Gastrocnemius medialis (tissue), 4 donors: ENCODE results near the gene CAMK1. TPM values are rescaled to one million over a fixed set of nuclear protein-coding genes. Genes with fewer than 3 reads are reported as not detected.

Experiments
- ATAC-seq, 2 donors: fragments of 150-250 bp; one replicate each; pipeline ENCODE4 v1.9.1; 2016
- DNase-seq, 2 donors: peaks; one replicate each; pipeline ENCODE4 v3.0.0-alpha.2; 2019
- H3K27ac ChIP-seq, 4 donors: fragments of 200-600 bp; sonication (generic); 1 replicate in 1 of 4; 2 replicates in 3 of 4; pipeline ENCODE4 v1.5.1; 2016 to 2018; ENCODE audit warnings: mild to moderate bottlenecking in 2 of 4, moderate library complexity in 1 of 4
- H3K27me3 ChIP-seq, 3 donors: fragments of 200-600 bp; sonication (generic) in 2 of 3; 1 replicate in 1 of 3; 2 replicates in 2 of 3; pipeline versions ENCODE4 v1.5.1 to v1.6.0; 2016 to 2019; ENCODE audit warnings: mild to moderate bottlenecking in 1 of 3, moderate library complexity in 1 of 3
- H3K36me3 ChIP-seq, 2 donors: fragments of 200-600 bp; sonication (generic) in 1 of 2; one replicate each; pipeline ENCODE4 v1.5.1; 2017 to 2018
- H3K4me1 ChIP-seq, 2 donors: fragments of 200-600 bp; sonication (generic) in 1 of 2; one replicate each; pipeline ENCODE4 v1.5.1; 2016 to 2017; ENCODE audit warnings: mild to moderate bottlenecking in 2 of 2
- H3K4me3 ChIP-seq, 4 donors: fragments of 200-600 bp; sonication (generic) in 3 of 4; 1 replicate in 1 of 4; 2 replicates in 3 of 4; pipeline ENCODE4 v1.5.1; 2016 to 2019; ENCODE audit warnings: mild to moderate bottlenecking in 2 of 4
- H3K9me3 ChIP-seq, 3 donors: fragments of 200-600 bp; sonication (generic) in 2 of 3; 1 replicate in 1 of 3; 2 replicates in 2 of 3; pipeline ENCODE4 v1.5.1; 2016 to 2019
- POLR2A ChIP-seq, 2 donors: fragments of 450-650 bp; IDR thresholded peaks; one replicate each; pipeline ENCODE4 v1.6.1; 2017; ENCODE audit warnings: antibody characterized with exemption in 2 of 2, mild to moderate bottlenecking in 2 of 2, moderate library complexity in 2 of 2
- in situ Hi-C, 4 donors: fragments of 200-750 bp; cut with MboI; loops; one replicate each; pipeline versions ENCODE4 v1.15.0 to v1.8.0; 2017; ENCODE audit warnings: low sequenced_read_pairs in 4 of 4
- intact Hi-C: fragments of 100-400 bp; cut with DNase I; formaldehyde crosslinking; loops from one replicate; pipeline ENCODE4 v1.15.1; 2023; ENCODE audit warnings: low total_unique reads
- total RNA-seq, 4 donors: library from RNA; depleted of rRNA; stranded (reverse); fragments of >200 nt; gene quantifications; one replicate each; pipeline versions ENCODE4 v1.1.0 to v1.2.3, GENCODE V29; 2016
- TF ChIP-seq, protein P1 (sequence below), 5 experiments: fragments of 450-650 bp in 3 of 5; fragments of 200-600 bp in 2 of 5; sonication (generic) in 2 of 5; IDR thresholded peaks in 4 of 5; conservative IDR thresholded peaks in 1 of 5; 1 replicate in 4 of 5; 2 replicates in 1 of 5; pipeline ENCODE4 v1.5.1; 2016 to 2019; ENCODE audit warnings: antibody characterized with exemption in 5 of 5, mild to moderate bottlenecking in 3 of 5, moderate library complexity in 3 of 5

The CAMK1 gene
- total RNA-seq, 4 donors from 2014 or later: 2.1 to 11.6 (median 8.0) TPM

DNA sequence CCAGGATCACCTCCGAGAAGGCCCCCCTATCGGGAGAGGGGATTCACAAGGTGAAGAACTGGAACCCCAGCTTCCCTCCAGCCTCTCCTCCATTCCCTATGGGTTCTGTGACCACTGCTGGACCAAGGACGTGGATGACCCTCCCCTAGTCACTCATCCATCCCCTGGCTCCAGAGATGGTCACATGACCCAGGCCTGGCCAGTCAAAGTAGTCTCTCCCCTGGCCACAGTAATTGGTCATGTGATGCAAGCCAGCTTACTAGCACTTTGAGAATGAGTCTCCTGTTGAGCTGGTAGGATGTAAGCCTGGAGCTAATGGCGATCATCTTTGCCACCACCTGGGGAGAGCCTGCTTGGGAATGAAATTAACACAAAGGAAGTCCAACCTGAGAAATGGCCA is 3.9 kb downstream of the CAMK1 start:
- intact Hi-C loops (no loop called here), in situ Hi-C loops (no loop called here)
- TF ChIP-seq POLR2A (IDR thresholded peaks at IDR 0.05): no peak
- TF ChIP-seq, protein P1, sequence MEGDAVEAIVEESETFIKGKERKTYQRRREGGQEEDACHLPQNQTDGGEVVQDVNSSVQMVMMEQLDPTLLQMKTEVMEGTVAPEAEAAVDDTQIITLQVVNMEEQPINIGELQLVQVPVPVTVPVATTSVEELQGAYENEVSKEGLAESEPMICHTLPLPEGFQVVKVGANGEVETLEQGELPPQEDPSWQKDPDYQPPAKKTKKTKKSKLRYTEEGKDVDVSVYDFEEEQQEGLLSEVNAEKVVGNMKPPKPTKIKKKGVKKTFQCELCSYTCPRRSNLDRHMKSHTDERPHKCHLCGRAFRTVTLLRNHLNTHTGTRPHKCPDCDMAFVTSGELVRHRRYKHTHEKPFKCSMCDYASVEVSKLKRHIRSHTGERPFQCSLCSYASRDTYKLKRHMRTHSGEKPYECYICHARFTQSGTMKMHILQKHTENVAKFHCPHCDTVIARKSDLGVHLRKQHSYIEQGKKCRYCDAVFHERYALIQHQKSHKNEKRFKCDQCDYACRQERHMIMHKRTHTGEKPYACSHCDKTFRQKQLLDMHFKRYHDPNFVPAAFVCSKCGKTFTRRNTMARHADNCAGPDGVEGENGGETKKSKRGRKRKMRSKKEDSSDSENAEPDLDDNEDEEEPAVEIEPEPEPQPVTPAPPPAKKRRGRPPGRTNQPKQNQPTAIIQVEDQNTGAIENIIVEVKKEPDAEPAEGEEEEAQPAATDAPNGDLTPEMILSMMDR (IDR thresholded peaks at IDR 0.05 in 4 of 5, conservative IDR thresholded peaks at IDR 0.05 in 1 of 5): no peak
- Histone ChIP-seq H3K27me3 (no peaks in the 10 kb centered on the region), H3K27ac (no peak overlapping the region), H3K36me3 (no peaks in the 10 kb centered on the region), H3K4me3 (no peak overlapping the region), H3K4me1 (peaks cover 9 to 11% of the 10 kb centered on the region in 2 donors), H3K9me3 (no peaks in the 10 kb centered on the region)
- no peak for DNase-seq
- no peak for ATAC-seq

DNA sequence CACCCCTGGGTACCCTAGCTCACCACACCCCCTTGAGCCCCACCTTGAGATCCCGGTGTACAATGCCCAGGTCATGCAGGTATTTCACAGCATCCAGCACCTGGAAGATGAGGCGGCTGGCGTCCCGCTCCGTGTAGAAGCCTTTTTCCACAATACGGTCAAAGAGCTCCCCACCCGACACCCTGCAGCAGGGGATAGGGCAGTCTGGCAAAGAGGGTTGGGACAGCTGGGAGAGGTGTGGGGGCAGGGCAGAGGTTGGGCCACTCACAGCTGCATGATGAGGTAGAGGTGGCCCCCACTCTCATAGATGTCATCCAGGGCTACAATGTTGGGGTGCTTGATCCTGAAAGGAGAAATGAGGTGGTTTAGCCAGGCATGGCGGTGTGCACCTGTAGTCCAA is 6.9 kb downstream of the CAMK1 start:
- Histone ChIP-seq H3K27ac (no peak overlapping the region), H3K36me3 (peaks cover 0 to 18% of the 10 kb centered on the region in 2 donors), H3K9me3 (no peaks in the 10 kb centered on the region), H3K4me3 (no peak overlapping the region), H3K4me1 (peaks cover 0 to 4% of the 10 kb centered on the region in 2 donors), H3K27me3 (no peaks in the 10 kb centered on the region)
- in situ Hi-C loops: no loop called here
- intact Hi-C loops: no loop called here
- no peak for ATAC-seq
- no peak for DNase-seq
- TF ChIP-seq POLR2A (IDR thresholded peaks at IDR 0.05): no peak
- TF ChIP-seq, protein P1 (IDR thresholded peaks at IDR 0.05 in 4 of 5, conservative IDR thresholded peaks at IDR 0.05 in 1 of 5): no peak

DNA sequence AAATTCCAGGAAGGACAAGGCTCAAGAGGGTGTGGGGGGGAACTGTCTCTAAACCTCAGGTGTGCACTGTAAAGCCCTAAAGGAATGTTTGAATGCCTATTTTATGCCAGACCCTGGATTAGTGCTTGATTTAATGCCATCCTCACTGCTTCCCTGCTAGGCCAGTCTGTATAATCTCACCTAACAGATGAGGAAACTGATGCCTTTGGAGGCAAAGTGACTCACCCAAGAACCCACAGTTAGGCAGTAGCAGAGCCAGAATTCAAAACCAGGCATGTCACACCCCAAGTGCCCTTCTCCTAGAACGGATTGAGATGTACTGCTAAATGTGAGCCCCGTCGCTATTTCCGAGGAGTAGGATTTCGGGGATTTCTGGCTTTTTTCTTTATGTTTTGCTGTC is 7.8 kb downstream of the CAMK1 start:
- no peak for DNase-seq
- Histone ChIP-seq H3K36me3 (peaks cover 0 to 28% of the 10 kb centered on the region in 2 donors), H3K9me3 (no peaks in the 10 kb centered on the region), H3K27me3 (no peaks in the 10 kb centered on the region), H3K4me3 (no peak overlapping the region), H3K4me1 (peaks cover 0 to under 1% of the 10 kb centered on the region in 2 donors), H3K27ac (no peak overlapping the region)
- intact Hi-C loops: no loop called here
- in situ Hi-C loops: no loop called here
- no peak for TF ChIP-seq POLR2A (IDR thresholded peaks at IDR 0.05)
- TF ChIP-seq, protein P1 (IDR thresholded peaks at IDR 0.05 in 4 of 5, conservative IDR thresholded peaks at IDR 0.05 in 1 of 5): no peak
- ATAC-seq: no peak

DNA sequence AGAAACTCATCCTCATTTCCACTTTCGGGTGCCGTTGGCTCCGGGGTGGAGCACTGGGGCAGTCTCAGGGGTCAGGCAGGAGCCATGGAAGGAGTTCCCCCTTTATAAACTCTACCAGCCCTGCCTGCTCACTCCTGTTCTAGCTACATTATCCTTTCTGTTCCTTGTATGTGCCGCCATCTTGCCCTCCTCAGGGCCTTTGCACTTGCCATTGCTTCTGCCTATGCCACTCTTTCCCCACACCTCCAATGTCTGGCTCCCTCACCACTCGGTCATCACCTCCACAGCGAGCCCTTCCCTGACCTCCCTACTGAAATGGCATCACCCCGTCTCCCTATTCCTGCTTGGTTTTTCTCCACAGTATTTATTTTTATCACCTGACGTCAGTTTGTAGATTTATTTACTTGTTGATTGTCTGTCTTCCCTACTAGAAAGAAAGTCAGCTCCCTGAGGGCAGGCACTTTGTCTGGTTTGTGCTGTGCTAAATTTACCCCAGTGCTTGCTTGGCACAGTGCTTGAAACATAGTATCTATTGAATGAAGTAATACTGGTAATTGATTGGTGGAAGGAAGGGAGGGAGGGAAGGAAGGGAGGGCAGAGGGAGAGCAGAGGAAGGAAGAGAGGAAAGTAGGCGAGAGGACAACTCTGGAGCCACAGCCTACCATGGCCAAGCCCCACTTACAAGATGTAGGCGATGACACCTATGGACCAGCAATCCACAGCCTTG is 8.8 kb downstream of the CAMK1 start:
- intact Hi-C loops (no loop called here), in situ Hi-C loops (no loop called here)
- no peaks in the 10 kb centered on the region for H3K9me3 ChIP-seq
- H3K27ac ChIP-seq: no peak overlapping the region
- H3K27me3 ChIP-seq: no peaks in the 10 kb centered on the region
- ATAC-seq (no peak), DNase-seq (no peak)
- H3K36me3 ChIP-seq: peaks cover 0 to 37% of the 10 kb centered on the region in 2 donors
- TF ChIP-seq, protein P1 (IDR thresholded peaks at IDR 0.05 in 4 of 5, conservative IDR thresholded peaks at IDR 0.05 in 1 of 5): no peak
- no peak for TF ChIP-seq POLR2A (IDR thresholded peaks at IDR 0.05)
- H3K4me3 ChIP-seq: no peak overlapping the region
- H3K4me1 ChIP-seq: no peaks in the 10 kb centered on the region
